ENCODE data around the gene FSTL5. TPM values are rescaled to one million over a fixed set of nuclear protein-coding genes. Genes with fewer than 3 reads are reported as not detected.

The FSTL5 gene
- total RNA-seq, 2 donors from 2014 or later, result not detected

GRCh38 chr4:161364681-161365080 lies 799.1 kb downstream of the FSTL5 start:
- TF ChIP-seq, protein P1, sequence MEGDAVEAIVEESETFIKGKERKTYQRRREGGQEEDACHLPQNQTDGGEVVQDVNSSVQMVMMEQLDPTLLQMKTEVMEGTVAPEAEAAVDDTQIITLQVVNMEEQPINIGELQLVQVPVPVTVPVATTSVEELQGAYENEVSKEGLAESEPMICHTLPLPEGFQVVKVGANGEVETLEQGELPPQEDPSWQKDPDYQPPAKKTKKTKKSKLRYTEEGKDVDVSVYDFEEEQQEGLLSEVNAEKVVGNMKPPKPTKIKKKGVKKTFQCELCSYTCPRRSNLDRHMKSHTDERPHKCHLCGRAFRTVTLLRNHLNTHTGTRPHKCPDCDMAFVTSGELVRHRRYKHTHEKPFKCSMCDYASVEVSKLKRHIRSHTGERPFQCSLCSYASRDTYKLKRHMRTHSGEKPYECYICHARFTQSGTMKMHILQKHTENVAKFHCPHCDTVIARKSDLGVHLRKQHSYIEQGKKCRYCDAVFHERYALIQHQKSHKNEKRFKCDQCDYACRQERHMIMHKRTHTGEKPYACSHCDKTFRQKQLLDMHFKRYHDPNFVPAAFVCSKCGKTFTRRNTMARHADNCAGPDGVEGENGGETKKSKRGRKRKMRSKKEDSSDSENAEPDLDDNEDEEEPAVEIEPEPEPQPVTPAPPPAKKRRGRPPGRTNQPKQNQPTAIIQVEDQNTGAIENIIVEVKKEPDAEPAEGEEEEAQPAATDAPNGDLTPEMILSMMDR (IDR thresholded peaks at IDR 0.05), result no peak
- no peak overlapping the region for H3K27ac ChIP-seq
- H3K4me3 ChIP-seq, result no peak overlapping the region
- ATAC-seq (ENCODE audit: insufficient number of reproducible peaks, low FRiP score, low read depth), result no peak
- H3K27me3 ChIP-seq (replicated peaks; ENCODE audit: insufficient read depth), result no peaks in the 10 kb centered on the region
- DNase-seq (ENCODE audit: low spot score), result no peak
- no peaks in the 10 kb centered on the region for H3K9me3 ChIP-seq
- H3K4me1 ChIP-seq (ENCODE audit: control insufficient read depth in 1 of 2, low read depth in 2 of 2), result no peaks in the 10 kb centered on the region
- H3K36me3 ChIP-seq, result no peaks in the 10 kb centered on the region

DNA sequence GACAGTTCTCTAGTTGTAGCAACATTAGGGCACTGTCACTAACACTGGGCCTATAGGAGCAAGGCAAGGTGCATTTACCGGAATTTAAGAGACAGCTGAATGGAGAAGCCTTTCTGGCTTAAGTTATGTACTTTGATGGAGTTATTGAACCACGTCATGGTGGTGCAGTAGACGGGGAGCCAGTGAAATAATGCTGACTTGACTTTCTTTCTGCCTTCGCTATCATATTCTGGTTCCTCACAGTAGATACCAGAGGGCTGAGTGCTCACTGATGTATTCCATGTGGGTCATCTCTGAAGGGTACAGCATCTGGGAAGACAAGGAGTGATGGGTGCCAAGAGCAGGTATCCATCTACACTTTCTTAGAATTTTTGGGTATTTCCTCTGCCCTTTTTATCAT lies 802.8 kb downstream of the FSTL5 start:
- H3K27me3 ChIP-seq (replicated peaks; ENCODE audit: insufficient read depth), result no peaks in the 10 kb centered on the region
- H3K4me3 ChIP-seq, result no peak overlapping the region
- no peaks in the 10 kb centered on the region for H3K9me3 ChIP-seq
- DNase-seq (ENCODE audit: low spot score) (no peak), ATAC-seq (ENCODE audit: insufficient number of reproducible peaks, low FRiP score, low read depth) (no peak)
- H3K36me3 ChIP-seq, result no peaks in the 10 kb centered on the region
- no peak overlapping the region for H3K27ac ChIP-seq
- TF ChIP-seq, protein P1 (IDR thresholded peaks at IDR 0.05), result no peak
- no peaks in the 10 kb centered on the region for H3K4me1 ChIP-seq (ENCODE audit: control insufficient read depth in 1 of 2, low read depth in 2 of 2)

DNA sequence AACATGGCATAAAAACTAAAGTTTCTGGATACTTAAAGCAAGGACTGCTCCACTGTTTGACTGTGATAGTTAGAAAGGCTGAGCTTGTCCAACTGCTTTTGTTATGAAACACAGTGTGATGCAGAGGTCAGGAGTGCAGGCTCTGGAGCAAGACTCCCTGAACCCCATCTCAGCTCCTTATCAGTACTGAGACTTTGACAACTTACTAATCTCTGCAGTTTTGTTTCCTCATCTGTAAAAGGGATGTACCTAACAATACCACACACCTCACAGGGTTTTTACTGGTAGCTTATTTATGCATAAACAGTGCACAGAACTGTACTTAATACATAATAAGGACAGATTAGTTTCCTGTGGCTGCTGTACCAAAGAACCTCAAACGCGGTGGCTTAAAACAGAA lies 804.3 kb downstream of the FSTL5 start:
- Histone ChIP-seq H3K4me1 (ENCODE audit: control insufficient read depth in 1 of 2, low read depth in 2 of 2) (no peaks in the 10 kb centered on the region), H3K27ac (no peak overlapping the region), H3K36me3 (no peaks in the 10 kb centered on the region), H3K9me3 (no peaks in the 10 kb centered on the region), H3K4me3 (no peak overlapping the region), H3K27me3 (replicated peaks; ENCODE audit: insufficient read depth) (no peaks in the 10 kb centered on the region)
- no peak for DNase-seq (ENCODE audit: low spot score)
- ATAC-seq (ENCODE audit: insufficient number of reproducible peaks, low FRiP score, low read depth), result no peak
- TF ChIP-seq, protein P1 (IDR thresholded peaks at IDR 0.05), result no peak

GRCh38 chr4:161356351-161356750 lies 807.4 kb downstream of the FSTL5 start:
- Histone ChIP-seq H3K9me3 (no peaks in the 10 kb centered on the region), H3K27me3 (replicated peaks; ENCODE audit: insufficient read depth) (no peaks in the 10 kb centered on the region), H3K36me3 (no peaks in the 10 kb centered on the region), H3K4me3 (no peak overlapping the region), H3K27ac (no peak overlapping the region), H3K4me1 (ENCODE audit: control insufficient read depth in 1 of 2, low read depth in 2 of 2) (no peaks in the 10 kb centered on the region)
- TF ChIP-seq, protein P1 (IDR thresholded peaks at IDR 0.05), result no peak
- ATAC-seq (ENCODE audit: insufficient number of reproducible peaks, low FRiP score, low read depth) (no peak), DNase-seq (ENCODE audit: low spot score) (no peak)

DNA sequence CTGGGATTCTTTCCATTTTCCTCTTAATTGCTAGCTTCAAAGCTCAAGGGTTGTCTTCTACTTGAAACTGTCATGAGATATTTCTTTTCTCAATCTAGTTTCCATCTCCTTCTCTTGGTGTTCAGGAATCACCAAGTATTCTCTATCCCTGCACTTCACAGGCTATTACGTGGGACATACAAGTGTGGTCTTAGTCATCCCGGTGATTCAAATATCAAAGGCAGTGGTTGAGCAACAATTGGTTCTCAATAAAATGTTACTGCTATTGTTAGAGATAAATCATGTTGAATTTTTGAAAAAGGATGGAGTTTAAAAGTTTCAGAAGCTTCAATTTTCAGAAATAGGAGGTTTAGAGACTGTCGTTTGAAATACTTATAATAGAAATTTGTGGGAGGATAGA lies 812.9 kb downstream of the FSTL5 start:
- TF ChIP-seq, protein P1 (IDR thresholded peaks at IDR 0.05), result no peak
- no peak overlapping the region for H3K4me3 ChIP-seq
- DNase-seq (ENCODE audit: low spot score) (no peak), ATAC-seq (ENCODE audit: insufficient number of reproducible peaks, low FRiP score, low read depth) (no peak)
- no peak overlapping the region for H3K27ac ChIP-seq
- H3K9me3 ChIP-seq, result no peaks in the 10 kb centered on the region
- H3K4me1 ChIP-seq (ENCODE audit: control insufficient read depth in 1 of 2, low read depth in 2 of 2), result no peaks in the 10 kb centered on the region
- H3K27me3 ChIP-seq (replicated peaks; ENCODE audit: insufficient read depth), result no peaks in the 10 kb centered on the region
- no peaks in the 10 kb centered on the region for H3K36me3 ChIP-seq

All from thoracic aorta (tissue), 2 donors.